ENCODE data around the gene CCDC178.

DNA sequence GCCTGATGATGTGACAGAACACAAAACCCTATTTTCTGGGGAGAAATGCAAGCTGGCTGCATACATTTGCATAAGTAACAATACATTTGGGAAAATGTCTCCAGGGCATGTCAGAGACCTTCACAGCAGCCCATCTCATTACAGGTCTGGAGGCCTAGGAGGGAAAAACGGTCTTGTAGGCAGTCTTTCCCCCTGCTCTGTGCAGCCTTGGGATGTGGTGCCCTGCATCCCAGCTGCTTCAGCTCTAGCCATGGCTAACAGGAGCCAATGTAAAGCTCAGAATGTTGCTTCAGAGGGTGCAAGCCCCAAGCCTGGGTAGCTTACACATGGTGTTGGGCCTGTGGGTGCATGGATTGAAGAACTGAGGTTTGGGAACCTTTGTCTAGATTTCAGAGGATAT, 133.0 kb downstream of the CCDC178 start:
- TF ChIP-seq NFIC (IDR thresholded peaks at IDR 0.05) (no peak), FOXM1 (IDR thresholded peaks at IDR 0.05; ENCODE audit: borderline replicate concordance, low read depth) (no peak), TCF12 (IDR thresholded peaks at IDR 0.05; ENCODE audit: low read depth) (no peak), EP300 (IDR thresholded peaks at IDR 0.05; ENCODE audit: borderline replicate concordance) (no peak), EGR1 (IDR thresholded peaks at IDR 0.05) (no peak), TAF1 (IDR thresholded peaks at IDR 0.05; ENCODE audit: low read depth) (no peak), CEBPB (IDR thresholded peaks at IDR 0.05) (no peak), ZBTB7A (IDR thresholded peaks at IDR 0.05; ENCODE audit: low read depth) (no peak), CREB1 (IDR thresholded peaks at IDR 0.05; ENCODE audit: low read depth) (no peak)
- TF ChIP-seq, protein P1, sequence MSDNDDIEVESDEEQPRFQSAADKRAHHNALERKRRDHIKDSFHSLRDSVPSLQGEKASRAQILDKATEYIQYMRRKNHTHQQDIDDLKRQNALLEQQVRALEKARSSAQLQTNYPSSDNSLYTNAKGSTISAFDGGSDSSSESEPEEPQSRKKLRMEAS (IDR thresholded peaks at IDR 0.05): no peak
- TF ChIP-seq, protein P2, sequence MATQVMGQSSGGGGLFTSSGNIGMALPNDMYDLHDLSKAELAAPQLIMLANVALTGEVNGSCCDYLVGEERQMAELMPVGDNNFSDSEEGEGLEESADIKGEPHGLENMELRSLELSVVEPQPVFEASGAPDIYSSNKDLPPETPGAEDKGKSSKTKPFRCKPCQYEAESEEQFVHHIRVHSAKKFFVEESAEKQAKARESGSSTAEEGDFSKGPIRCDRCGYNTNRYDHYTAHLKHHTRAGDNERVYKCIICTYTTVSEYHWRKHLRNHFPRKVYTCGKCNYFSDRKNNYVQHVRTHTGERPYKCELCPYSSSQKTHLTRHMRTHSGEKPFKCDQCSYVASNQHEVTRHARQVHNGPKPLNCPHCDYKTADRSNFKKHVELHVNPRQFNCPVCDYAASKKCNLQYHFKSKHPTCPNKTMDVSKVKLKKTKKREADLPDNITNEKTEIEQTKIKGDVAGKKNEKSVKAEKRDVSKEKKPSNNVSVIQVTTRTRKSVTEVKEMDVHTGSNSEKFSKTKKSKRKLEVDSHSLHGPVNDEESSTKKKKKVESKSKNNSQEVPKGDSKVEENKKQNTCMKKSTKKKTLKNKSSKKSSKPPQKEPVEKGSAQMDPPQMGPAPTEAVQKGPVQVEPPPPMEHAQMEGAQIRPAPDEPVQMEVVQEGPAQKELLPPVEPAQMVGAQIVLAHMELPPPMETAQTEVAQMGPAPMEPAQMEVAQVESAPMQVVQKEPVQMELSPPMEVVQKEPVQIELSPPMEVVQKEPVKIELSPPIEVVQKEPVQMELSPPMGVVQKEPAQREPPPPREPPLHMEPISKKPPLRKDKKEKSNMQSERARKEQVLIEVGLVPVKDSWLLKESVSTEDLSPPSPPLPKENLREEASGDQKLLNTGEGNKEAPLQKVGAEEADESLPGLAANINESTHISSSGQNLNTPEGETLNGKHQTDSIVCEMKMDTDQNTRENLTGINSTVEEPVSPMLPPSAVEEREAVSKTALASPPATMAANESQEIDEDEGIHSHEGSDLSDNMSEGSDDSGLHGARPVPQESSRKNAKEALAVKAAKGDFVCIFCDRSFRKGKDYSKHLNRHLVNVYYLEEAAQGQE (IDR thresholded peaks at IDR 0.05; ENCODE audit: low read depth): no peak
- TF ChIP-seq, protein P3, sequence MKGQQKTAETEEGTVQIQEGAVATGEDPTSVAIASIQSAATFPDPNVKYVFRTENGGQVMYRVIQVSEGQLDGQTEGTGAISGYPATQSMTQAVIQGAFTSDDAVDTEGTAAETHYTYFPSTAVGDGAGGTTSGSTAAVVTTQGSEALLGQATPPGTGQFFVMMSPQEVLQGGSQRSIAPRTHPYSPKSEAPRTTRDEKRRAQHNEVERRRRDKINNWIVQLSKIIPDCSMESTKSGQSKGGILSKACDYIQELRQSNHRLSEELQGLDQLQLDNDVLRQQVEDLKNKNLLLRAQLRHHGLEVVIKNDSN (IDR thresholded peaks at IDR 0.05): no peak
